Mesendoderm (in vitro differentiated cells): ENCODE data around the gene TMEM222.

Source experiments
- DNase-seq: peaks from one replicate; pipeline ENCODE4 v3.0.0; 2013
- H2AK5ac ChIP-seq: 2 replicates; pipeline ENCODE4 v1.6.1; 2013; ENCODE audit warnings: low read length, inconsistent platforms
- H2BK120ac ChIP-seq: 2 replicates; pipeline ENCODE4 v1.6.1; 2013; ENCODE audit warnings: low read depth, mild to moderate bottlenecking, low read length, moderate library complexity, mixed read lengths
- H2BK15ac ChIP-seq: replicated peaks from 2 replicates; pipeline ENCODE4 v1.6.1; 2013; ENCODE audit warnings: low read depth, mild to moderate bottlenecking, moderate library complexity
- H2BK5ac ChIP-seq: 2 replicates; pipeline ENCODE4 v1.6.1; 2013; ENCODE audit warnings: low read length, inconsistent platforms
- H3K18ac ChIP-seq: 2 replicates; pipeline ENCODE4 v1.6.1; 2013; ENCODE audit warnings: mild to moderate bottlenecking, low read length, mixed read lengths
- H3K23ac ChIP-seq: one replicate; pipeline ENCODE4 v1.6.1; 2013; ENCODE audit warnings: low read length
- H3K27ac ChIP-seq: 2 replicates; pipeline ENCODE4 v1.5.1; 2013; ENCODE audit warnings: low read depth, mild to moderate bottlenecking, inconsistent platforms, low read length, moderate library complexity
- H3K27me3 ChIP-seq: 2 replicates; pipeline ENCODE4 v1.6.1; 2013; ENCODE audit warnings: low read length, control low read depth, mild to moderate bottlenecking, inconsistent platforms; ENCODE audit not compliant: insufficient read depth, poor library complexity
- H3K36me3 ChIP-seq: 2 replicates; pipeline ENCODE4 v1.6.1; 2013; ENCODE audit warnings: low read length, inconsistent platforms; ENCODE audit not compliant: control insufficient read depth, insufficient read depth
- H3K4ac ChIP-seq: one replicate; pipeline ENCODE4 v1.6.1; 2013; ENCODE audit warnings: low read depth, mild to moderate bottlenecking, low read length, moderate library complexity
- H3K4me1 ChIP-seq: 2 replicates; pipeline ENCODE4 v1.6.1; 2013; ENCODE audit warnings: low read depth, low read length, inconsistent platforms; ENCODE audit not compliant: control insufficient read depth
- H3K4me2 ChIP-seq: 2 replicates; pipeline ENCODE4 v1.6.1; 2013; ENCODE audit warnings: low read length
- H3K4me3 ChIP-seq: 2 replicates; pipeline ENCODE4 v1.5.1; 2013; ENCODE audit warnings: mild to moderate bottlenecking, low read length
- H3K56ac ChIP-seq: one replicate; pipeline ENCODE4 v1.6.1; 2013; ENCODE audit warnings: low read length
- H3K79me1 ChIP-seq: 2 replicates; pipeline ENCODE4 v1.6.1; 2013; ENCODE audit warnings: low read length, inconsistent platforms
- H3K79me2 ChIP-seq: 2 replicates; pipeline ENCODE4 v1.6.1; 2013; ENCODE audit warnings: mild to moderate bottlenecking, low read length; ENCODE audit not compliant: control insufficient read depth, insufficient read depth
- H3K9ac ChIP-seq: 2 replicates; pipeline ENCODE4 v1.6.1; 2013; ENCODE audit warnings: low read length, inconsistent platforms
- H4K5ac ChIP-seq: one replicate; pipeline ENCODE4 v1.6.1; 2013; ENCODE audit warnings: low read length
- H4K8ac ChIP-seq: one replicate; pipeline ENCODE4 v1.6.1; 2013; ENCODE audit warnings: low read depth, mild to moderate bottlenecking, control low read depth, low read length, moderate library complexity
- WGBS: extraction: QIAGEN DNeasy Blood & Tissue Kit; methylation state at CpG from one replicate; pipeline ENCODE4 v1.1.7; 2013; ENCODE audit warnings: low lambda C conversion rate, missing lambda C conversion rate; ENCODE audit not compliant: insufficient coverage; ENCODE audit errors: extremely low coverage; 5-methylcytosine and 5-hydroxymethylcytosine counted together

Gene TMEM222

GRCh38 chr1:27332536-27333281, 10.7 kb downstream of the TMEM222 start:
- H4K8ac ChIP-seq, result no peak overlapping the region
- H3K27ac ChIP-seq, result no peak overlapping the region
- H3K4ac ChIP-seq, result no peak overlapping the region
- H2AK5ac ChIP-seq, result no peak overlapping the region
- no peaks in the 10 kb centered on the region for H3K27me3 ChIP-seq
- no peak overlapping the region for H3K9ac ChIP-seq
- WGBS, result no CpG with 5 or more reads among the region's 11 CpGs
- peak; percentile 67 for DNase-seq
- H3K56ac ChIP-seq, result no peak overlapping the region
- no peak overlapping the region for H3K4me2 ChIP-seq
- no peaks in the 10 kb centered on the region for H3K4me1 ChIP-seq
- H3K79me1 ChIP-seq, result peaks cover 8% of the 10 kb centered on the region
- no peak overlapping the region for H2BK120ac ChIP-seq
- no peak overlapping the region for H3K18ac ChIP-seq
- H3K79me2 ChIP-seq, result peaks cover 8% of the 10 kb centered on the region
- no peak overlapping the region for H3K23ac ChIP-seq
- peaks cover 7% of the 10 kb centered on the region for H3K36me3 ChIP-seq
- no peak overlapping the region for H3K4me3 ChIP-seq
- no peak overlapping the region for H2BK15ac ChIP-seq
- no peak overlapping the region for H2BK5ac ChIP-seq
- no peak overlapping the region for H4K5ac ChIP-seq

GRCh38 chr1:27333717-27334279, 11.8 kb downstream of the TMEM222 start:
- Histone ChIP-seq H3K18ac (no peak overlapping the region), H2BK15ac (no peak overlapping the region), H2BK120ac (no peak overlapping the region), H3K4me1 (no peaks in the 10 kb centered on the region), H3K36me3 (peaks cover 5% of the 10 kb centered on the region), H4K5ac (no peak overlapping the region), H3K56ac (no peak overlapping the region), H3K79me2 (peaks cover 1% of the 10 kb centered on the region), H2BK5ac (no peak overlapping the region), H3K4ac (no peak overlapping the region), H3K27me3 (no peaks in the 10 kb centered on the region), H3K27ac (no peak overlapping the region), H4K8ac (no peak overlapping the region), H3K4me2 (no peak overlapping the region), H3K23ac (no peak overlapping the region), H3K4me3 (no peak overlapping the region), H3K9ac (no peak overlapping the region), H2AK5ac (no peak overlapping the region), H3K79me1 (peaks cover 1% of the 10 kb centered on the region)
- WGBS, result no CpG with 5 or more reads among the region's 17 CpGs
- no peak for DNase-seq

- Histone ChIP-seq H3K36me3 (peaks cover 5% of the 10 kb centered on the region), H2BK15ac (no peak overlapping the region), H3K79me1 (no peaks in the 10 kb centered on the region), H2BK120ac (no peak overlapping the region), H3K23ac (no peak overlapping the region), H2AK5ac (no peak overlapping the region), H4K5ac (no peak overlapping the region), H2BK5ac (no peak overlapping the region), H3K27ac (no peak overlapping the region), H3K4me1 (peaks cover 2% of the 10 kb centered on the region), H3K18ac (no peak overlapping the region), H3K4me2 (no peak overlapping the region), H3K27me3 (no peaks in the 10 kb centered on the region), H3K79me2 (no peaks in the 10 kb centered on the region), H3K56ac (no peak overlapping the region), H3K9ac (no peak overlapping the region), H3K4me3 (no peak overlapping the region), H4K8ac (no peak overlapping the region), H3K4ac (no peak overlapping the region)
- no CpG with 5 or more reads among the region's 17 CpGs for WGBS
- DNase-seq, result no peak
Observed at GRCh38 chr1:27335506-27336422, 13.8 kb downstream of the TMEM222 start.

- H2BK5ac ChIP-seq, result no peak overlapping the region
- H3K56ac ChIP-seq, result no peak overlapping the region
- no peak overlapping the region for H2AK5ac ChIP-seq
- H3K4ac ChIP-seq, result no peak overlapping the region
- H3K9ac ChIP-seq, result no peak overlapping the region
- H2BK15ac ChIP-seq, result no peak overlapping the region
- no peaks in the 10 kb centered on the region for H3K79me2 ChIP-seq
- no peak for DNase-seq
- H3K36me3 ChIP-seq, result peaks cover 5% of the 10 kb centered on the region
- H3K4me1 ChIP-seq, result peaks cover 2% of the 10 kb centered on the region
- no peaks in the 10 kb centered on the region for H3K27me3 ChIP-seq
- H4K8ac ChIP-seq, result no peak overlapping the region
- H4K5ac ChIP-seq, result no peak overlapping the region
- H2BK120ac ChIP-seq, result no peak overlapping the region
- H3K4me3 ChIP-seq, result no peak overlapping the region
- WGBS, result no CpG with 5 or more reads among the region's 5 CpGs
- no peak overlapping the region for H3K18ac ChIP-seq
- H3K4me2 ChIP-seq, result no peak overlapping the region
- no peak overlapping the region for H3K23ac ChIP-seq
- no peaks in the 10 kb centered on the region for H3K79me1 ChIP-seq
- H3K27ac ChIP-seq, result no peak overlapping the region
Observed at GRCh38 chr1:27336756-27337155, 14.8 kb downstream of the TMEM222 start.

- no peaks in the 10 kb centered on the region for H3K79me2 ChIP-seq
- peaks cover 4% of the 10 kb centered on the region for H3K36me3 ChIP-seq
- no peak overlapping the region for H3K27ac ChIP-seq
Observed at GRCh38 chr1:27338751-27339150, 16.8 kb downstream of the TMEM222 start.

More at GRCh38 chr1:27338751-27339150, 16.8 kb downstream of the TMEM222 start:
- no peak for DNase-seq
- Histone ChIP-seq H2AK5ac (no peak overlapping the region), H4K5ac (no peak overlapping the region), H2BK15ac (no peak overlapping the region), H3K4me1 (peaks cover 5% of the 10 kb centered on the region), H3K56ac (peak overlapping the region; percentile 22), H3K9ac (peak overlapping the region; percentile 8), H3K4ac (no peak overlapping the region), H3K23ac (no peak overlapping the region), H3K4me2 (no peak overlapping the region), H4K8ac (no peak overlapping the region), H2BK5ac (no peak overlapping the region), H3K4me3 (no peak overlapping the region), H2BK120ac (no peak overlapping the region), H3K27me3 (no peaks in the 10 kb centered on the region), H3K79me1 (no peaks in the 10 kb centered on the region), H3K18ac (no peak overlapping the region)
- WGBS, result no CpG with 5 or more reads among the region's 6 CpGs
